GM21723 (cell line): ENCODE results near the gene GALNT9.
"Not testable (repeated sequence)": the region's sequence is repeated elsewhere in the genome, so short reads cannot be mapped to it uniquely, and the experiment has no call there.

Experiments used
- ATAC-seq: cut with Tn5 transposase; IDR thresholded peaks from one replicate; pipeline ENCODE4 v1.9.1; 2021; ENCODE audit warnings: mild to moderate bottlenecking, moderate library complexity; ENCODE audit not compliant: unreplicated experiment

The GALNT9 gene

DNA sequence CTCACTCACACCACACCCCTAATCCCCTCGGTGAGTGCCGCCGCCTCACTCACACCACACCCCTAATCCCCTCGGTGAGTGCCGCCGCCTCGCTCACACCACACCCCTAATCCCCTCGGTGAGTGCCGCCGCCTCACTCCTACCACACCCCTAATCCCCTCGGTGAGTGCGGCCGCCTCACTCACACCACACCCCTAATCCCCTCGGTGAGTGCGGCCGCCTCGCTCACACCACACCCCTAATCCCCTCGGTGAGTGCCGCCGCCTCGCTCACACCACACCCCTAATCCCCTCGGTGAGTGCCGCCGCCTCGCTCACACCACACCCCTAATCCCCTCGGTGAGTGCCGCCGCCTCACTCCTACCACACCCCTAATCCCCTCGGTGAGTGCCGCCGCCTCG, 179.9 kb downstream of the GALNT9 start:
- ATAC-seq: not testable (repeated sequence)

DNA sequence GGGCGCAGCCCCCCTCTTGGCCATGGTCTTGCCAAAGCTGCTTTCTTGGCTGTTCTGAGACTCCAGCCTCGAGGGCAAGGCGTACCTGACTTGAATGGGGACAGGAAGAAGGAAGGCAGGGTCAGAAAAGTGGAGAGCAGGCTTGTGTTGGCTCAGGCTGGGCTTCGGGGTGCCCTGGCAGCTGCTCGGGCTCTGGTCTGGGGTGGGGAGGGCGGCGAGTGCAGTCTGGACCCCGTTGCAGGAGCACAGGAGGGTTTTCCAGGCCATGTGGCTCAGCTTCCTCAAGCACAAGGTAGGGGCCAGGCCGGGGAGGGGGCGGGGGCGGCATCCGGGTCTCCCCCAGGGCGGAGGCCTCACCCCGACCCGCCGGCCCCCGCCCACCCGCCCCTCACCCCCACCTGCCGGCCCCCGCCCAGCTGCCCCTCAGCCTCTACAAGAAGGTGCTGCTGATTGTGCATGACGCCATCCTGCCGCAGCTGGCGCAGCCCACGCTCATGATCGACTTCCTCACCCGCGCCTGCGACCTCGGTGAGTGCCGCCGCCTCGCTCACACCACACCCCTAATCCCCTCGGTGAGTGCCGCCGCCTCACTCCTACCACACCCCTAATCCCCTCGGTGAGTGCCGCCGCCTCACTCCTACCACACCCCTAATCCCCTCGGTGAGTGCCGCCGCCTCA, 180.9 kb downstream of the GALNT9 start:
- no peak for ATAC-seq

DNA sequence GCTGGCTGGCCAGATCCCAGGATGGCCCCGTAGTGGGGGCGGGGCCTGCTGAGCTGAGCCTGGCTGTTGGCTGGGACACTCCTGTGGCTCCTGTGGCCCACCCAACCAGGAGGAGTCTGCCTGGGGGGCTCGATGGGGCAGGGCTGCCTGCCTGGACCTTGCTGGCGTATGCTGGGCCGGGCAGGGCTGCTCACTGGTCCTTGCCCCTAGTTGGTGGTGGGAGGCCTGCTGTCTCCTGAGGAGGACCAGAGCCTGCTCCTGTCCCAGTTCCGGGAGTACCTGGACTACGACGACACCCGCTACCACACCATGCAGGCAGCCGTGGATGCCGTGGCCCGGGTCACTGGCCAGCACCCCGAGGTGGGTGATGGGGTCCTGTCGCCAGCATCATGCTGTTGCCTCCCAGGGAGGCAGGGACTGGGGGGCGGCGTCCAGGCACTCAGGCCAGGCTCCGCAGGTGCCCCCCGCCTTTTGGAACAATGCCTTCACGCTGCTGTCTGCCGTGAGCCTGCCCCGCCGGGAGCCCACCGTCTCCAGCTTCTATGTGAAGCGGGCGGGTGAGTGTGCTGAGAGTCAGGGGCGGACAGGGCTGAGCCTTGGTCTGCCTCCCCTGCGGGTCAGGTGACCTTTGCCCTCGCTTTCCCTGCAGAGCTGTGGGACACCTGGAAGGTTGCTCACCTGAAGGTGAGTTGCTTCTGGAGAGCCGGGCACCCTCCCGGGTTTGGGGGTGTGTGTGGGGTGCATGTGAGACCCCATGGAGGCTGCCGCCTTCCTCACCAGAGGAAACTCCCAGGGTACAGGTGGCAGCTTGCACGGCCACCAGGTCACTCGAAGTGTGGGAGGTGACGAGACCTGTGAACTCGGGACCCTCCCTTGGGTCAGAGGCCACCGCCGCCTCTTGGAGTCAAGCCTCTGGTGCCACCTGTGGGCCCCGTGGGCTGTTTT, 181.7 kb downstream of the GALNT9 start:
- ATAC-seq: no peak

DNA sequence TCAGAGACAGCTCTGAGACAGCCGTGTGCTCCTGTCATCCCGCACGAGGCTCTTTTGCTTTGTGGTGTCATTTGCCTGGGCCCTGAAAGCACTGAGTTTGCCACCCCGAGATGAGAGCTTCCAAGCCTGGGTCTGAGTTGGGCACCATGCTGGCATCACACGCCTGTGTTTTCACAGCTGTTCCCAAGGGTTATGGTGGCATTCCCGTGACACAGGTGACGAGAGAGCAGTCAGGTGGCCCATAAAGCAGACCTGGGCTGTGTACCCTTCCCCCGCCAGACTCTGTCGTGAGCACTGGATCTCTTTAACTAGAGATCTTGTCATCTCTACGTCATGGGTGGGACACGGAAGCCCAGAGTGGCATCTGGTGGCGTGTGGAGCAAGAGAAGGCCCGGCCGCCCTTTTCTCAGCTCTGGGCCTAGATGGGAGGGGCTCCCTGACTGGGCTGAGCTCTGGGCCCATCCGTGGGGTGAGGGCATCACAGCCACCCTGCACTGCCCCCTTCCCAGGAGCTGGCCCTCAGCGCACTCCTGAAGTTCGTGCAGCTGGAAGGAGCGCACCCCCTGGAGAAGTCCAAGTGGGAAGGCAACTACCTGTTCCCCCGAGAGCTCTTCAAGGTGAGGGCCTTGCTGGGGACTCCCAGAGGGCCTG, 182.5 kb downstream of the GALNT9 start:
- ATAC-seq: no peak
